ENCODE data around the gene HMX1. TPM values are rescaled to one million over a fixed set of nuclear protein-coding genes. Genes with fewer than 3 reads are reported as not detected.

The HMX1 gene
- polyA plus RNA-seq, 3 donors: not detected

- no peak for DNase-seq (ENCODE audit: extremely low read depth in 1 of 11, low read depth in 9 of 11, low spot score in 4 of 11)
Measured at GRCh38 chr4:8896071-8896470, 24.4 kb upstream of the HMX1 start.

DNA sequence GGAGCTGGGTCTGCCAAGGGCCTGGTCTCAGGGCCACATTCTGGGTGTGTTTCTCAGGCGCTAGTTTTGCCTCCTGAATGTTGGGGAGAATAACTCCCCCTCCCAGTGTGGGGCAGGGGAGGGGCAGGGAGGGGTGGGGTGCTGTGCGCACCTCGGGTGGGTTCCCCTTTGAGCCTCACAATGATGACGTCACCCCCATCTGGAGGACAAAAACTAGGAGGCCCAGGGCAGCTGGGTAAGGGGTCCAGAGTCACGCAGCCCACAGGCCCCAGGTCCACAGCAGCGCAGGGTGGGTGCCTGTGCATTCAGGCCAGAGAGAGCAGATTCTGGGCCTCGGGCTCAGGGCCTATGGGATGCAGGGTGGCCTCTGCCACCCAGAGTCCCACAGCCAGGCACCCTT is 23.7 kb upstream of the HMX1 start:
- no peak for DNase-seq (ENCODE audit: extremely low read depth in 1 of 11, low read depth in 9 of 11, low spot score in 4 of 11)

DNA sequence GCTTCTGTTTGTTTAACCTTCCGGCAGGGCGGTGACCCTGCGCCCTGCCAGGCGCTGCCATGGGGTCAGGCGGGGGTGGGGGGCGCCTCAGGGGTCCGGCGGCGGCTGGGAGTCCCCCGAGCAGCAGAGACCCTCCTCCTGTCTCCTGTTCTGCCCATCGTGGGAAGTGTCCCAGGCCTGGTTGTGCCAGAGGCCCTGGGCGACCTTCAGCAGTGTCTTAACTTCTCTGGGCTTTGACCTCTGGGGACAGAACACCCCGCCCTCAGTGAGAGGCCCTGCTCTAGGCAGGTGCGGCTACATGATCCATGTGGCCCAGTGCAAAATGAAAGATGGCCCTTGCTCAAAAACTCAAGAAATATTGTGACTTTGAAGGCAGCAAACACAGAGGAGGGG is 22.8 kb upstream of the HMX1 start:
- no peak for DNase-seq (ENCODE audit: extremely low read depth in 1 of 11, low read depth in 9 of 11, low spot score in 4 of 11)

DNA sequence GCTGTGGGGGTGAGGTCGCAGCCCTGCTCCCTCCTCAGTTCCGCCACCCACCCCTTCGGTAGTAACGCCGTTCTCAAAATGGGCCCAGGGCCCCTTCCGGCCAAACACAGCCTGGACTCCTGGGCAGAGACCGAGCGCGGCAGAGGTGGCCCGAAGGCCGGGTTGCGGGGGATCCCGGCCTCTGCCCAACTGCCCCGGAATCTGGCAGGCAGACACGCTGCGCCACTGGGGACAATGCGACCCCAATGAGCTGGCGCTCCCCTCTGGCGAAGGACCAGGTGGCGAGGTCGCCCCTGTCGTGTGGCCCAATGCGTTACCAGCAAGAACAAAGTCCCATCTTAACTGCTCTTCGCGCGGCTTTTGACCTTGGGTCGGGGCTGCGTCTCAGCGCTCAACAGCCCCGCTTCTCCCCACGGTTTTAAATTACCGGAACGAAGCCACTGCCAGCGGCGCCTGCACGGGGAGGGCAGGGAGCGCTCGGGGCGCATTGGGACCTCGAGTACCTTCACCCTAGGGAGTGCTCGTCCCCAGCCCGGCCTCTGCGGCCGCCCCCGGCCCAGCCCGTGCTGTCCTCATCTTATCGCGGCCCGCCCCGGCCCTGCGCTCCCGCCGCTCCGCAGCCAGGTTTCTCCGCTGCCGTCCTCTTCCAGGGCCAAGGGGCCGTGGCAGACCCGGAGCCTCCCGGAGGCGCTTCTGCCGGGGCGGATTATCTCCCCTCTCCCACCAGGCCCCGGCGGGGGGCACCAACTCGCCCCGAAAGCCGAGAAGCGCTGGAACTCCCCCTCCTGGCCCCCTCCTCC is 22.2 kb upstream of the HMX1 start:
- DNase-seq (ENCODE audit: extremely low read depth in 1 of 11, low read depth in 9 of 11, low spot score in 4 of 11): no peak

DNA sequence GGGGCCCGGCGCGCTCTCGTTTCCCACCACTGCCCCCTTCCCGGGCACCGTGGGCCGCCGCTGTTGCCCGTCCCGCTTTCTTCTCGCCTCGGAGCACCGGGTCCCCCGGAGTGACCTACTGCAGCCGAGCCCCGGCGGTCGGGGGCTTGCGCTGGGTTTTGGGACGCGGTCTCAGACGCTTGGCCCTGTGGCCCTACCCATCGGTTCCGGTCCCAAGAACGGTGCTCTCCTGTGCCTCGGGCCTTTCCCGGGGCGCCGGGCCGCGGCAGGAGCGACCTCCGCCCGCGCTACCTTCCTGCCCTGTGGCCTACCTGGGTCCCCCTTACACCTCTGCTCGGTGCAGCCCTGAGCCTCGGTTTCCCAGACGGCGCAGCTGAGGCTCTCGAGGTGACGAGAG is 21.6 kb upstream of the HMX1 start:
- no peak for DNase-seq (ENCODE audit: extremely low read depth in 1 of 11, low read depth in 9 of 11, low spot score in 4 of 11)

GRCh38 chr4:8892556-8893226 is 21.1 kb upstream of the HMX1 start:
- DNase-seq (ENCODE audit: extremely low read depth in 1 of 11, low read depth in 9 of 11, low spot score in 4 of 11): no peak

DNA sequence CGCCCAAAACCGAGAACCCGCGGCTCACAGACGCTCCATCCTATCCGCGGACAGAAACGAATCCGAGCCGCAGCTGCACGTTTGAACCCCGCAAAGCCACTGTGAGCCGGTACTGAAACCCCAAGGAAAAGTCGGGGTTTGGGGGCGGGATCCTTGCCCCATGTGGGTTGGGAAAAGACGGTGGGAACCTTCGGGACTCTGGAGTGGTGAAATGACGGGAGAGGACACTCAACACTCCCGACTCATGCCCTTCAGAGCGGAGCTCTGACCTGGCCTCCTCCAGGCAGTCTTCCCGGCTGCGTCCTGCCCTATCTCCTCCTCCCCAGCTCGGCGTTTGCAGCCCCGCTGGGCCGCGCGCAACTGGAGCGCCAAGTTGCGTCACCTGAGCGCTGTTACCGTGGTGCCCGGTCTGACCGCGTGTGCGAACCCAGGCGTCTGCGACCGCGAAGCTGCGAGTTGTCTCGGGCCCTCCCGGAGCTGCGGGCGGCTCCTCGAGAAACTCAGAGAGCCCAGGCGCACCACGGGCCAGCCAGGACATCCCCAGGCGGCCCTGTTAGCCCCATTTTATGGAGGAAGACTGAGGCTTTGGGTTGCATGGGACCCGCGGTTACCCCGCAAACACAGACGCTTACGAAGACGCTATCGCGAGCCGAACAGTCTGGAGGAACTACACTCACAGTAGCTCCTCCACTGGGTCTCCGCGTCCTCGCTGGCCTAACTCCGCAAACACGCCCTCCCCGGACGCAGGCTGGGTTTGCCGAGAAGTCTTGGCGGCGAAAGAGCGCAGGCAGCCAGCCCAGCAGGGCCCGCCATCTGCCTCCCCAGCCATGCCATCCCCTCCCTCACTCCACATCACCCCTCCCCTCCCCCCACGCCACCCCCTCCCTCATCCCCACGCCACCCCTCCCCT is 20.3 kb upstream of the HMX1 start:
- no peak for DNase-seq (ENCODE audit: extremely low read depth in 1 of 11, low read depth in 9 of 11, low spot score in 4 of 11)

DNA sequence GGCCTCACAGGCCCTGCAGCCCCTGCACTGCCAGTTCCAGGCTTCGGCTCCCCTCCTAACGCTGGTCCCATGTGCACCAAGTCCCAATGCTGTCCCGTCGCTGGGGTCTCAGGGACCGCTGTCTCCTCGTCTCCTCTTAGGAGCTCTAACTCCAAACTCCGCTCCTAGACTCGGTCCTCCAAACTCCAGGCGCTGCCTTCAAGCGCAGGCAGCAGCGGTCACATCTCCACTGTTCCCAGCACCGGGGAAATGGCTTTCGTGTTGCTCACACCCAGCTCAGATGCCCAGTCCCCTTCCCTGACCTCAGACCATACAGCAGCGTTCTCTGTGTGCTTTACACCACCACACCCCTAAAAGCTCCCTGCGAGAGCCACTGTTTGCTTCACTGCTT is 19.6 kb upstream of the HMX1 start:
- DNase-seq (ENCODE audit: extremely low read depth in 1 of 11, low read depth in 9 of 11, low spot score in 4 of 11): no peak

- no peak for DNase-seq (ENCODE audit: extremely low read depth in 1 of 11, low read depth in 9 of 11, low spot score in 4 of 11)
Measured at GRCh38 chr4:8888856-8889255, 17.2 kb upstream of the HMX1 start.

DNA sequence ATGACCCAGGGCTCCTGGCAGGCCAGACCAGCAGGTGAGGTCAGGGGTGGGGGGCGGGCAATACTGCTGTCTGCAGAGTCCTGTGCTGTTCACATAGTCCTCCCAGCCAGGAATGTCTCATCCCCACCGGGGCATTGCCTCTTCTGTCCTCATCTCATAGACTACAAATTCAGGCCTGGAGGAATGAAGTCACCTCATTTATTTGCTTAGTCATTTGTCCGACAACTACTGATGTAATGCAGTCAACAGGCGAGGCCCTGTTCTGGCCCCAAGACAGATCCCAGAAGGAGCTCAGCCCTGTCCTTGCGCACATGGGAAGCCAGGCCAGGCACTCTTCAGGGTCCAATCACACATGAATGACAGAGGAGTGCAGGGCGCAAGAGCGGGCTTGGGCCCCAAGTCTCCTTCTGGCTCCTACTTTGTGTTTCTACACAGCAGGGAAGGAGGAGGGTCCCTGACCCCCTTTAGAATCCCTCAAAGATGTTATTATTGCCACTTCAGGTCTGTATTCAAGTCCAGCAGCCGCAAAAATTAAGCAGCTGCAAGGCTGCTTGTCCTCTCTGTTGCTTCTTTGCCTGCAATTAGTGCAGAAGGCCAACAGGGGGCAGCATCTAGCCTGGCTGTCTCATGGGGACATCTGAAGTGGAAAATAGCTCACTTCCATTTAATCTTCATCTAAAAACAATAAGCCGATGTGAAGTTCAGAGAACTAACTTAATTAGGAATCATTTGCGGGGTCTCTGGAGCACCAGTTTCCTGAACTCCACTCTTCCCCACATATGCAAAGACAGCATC is 15.2 kb upstream of the HMX1 start:
- DNase-seq (ENCODE audit: extremely low read depth in 1 of 11, low read depth in 9 of 11, low spot score in 4 of 11): no peak

DNA sequence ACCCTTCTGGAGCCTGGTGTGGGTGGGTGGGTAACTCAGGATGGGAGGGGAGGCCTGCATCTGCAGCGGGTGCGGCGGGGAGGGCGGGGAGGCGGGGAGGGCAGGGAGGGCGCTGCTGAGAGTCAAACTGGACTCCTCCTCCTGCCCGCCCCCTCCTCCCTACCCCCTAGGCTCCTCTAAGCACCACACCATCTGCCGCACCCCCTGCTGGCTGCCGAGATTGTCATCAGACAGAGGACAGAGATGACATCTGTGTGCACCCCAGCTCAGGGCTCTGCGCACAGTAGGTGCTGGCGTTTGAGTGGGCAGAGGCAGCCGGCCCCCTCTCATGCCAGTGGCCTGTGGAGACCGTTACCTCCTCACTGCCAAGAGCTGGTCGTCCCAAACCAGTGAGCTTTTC is 10.6 kb upstream of the HMX1 start:
- no peak for DNase-seq (ENCODE audit: extremely low read depth in 1 of 11, low read depth in 9 of 11, low spot score in 4 of 11)

DNA sequence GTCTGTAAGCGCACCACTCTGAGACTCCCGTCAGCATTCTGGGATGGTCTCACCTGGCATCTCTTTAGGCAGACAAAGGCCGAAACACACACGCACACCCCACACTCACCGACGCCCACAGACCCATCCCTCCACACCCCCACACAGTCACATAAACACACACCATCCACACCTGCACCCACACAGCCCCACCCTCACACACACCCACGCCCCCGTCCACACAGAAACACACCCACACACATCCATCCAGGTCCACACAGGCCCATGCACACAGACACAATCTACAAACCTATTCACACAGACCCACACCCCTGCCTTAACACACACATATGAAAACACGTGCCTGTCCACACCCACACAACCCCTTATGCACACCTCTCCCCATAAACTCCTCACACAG is 9.2 kb upstream of the HMX1 start:
- no peak for DNase-seq (ENCODE audit: extremely low read depth in 1 of 11, low read depth in 9 of 11, low spot score in 4 of 11)

GRCh38 chr4:8879574-8879973 is 7.9 kb upstream of the HMX1 start:
- DNase-seq (ENCODE audit: extremely low read depth in 1 of 11, low read depth in 9 of 11, low spot score in 4 of 11): no peak

GRCh38 chr4:8878421-8878820 is 6.8 kb upstream of the HMX1 start:
- no peak for DNase-seq (ENCODE audit: extremely low read depth in 1 of 11, low read depth in 9 of 11, low spot score in 4 of 11)

- no peak for DNase-seq (ENCODE audit: extremely low read depth in 1 of 11, low read depth in 9 of 11, low spot score in 4 of 11)
Measured at GRCh38 chr4:8877780-8878040, 6.1 kb upstream of the HMX1 start.

- DNase-seq (ENCODE audit: extremely low read depth in 1 of 11, low read depth in 9 of 11, low spot score in 4 of 11): no peak
Measured at GRCh38 chr4:8876982-8877779, 5.5 kb upstream of the HMX1 start.

DNA sequence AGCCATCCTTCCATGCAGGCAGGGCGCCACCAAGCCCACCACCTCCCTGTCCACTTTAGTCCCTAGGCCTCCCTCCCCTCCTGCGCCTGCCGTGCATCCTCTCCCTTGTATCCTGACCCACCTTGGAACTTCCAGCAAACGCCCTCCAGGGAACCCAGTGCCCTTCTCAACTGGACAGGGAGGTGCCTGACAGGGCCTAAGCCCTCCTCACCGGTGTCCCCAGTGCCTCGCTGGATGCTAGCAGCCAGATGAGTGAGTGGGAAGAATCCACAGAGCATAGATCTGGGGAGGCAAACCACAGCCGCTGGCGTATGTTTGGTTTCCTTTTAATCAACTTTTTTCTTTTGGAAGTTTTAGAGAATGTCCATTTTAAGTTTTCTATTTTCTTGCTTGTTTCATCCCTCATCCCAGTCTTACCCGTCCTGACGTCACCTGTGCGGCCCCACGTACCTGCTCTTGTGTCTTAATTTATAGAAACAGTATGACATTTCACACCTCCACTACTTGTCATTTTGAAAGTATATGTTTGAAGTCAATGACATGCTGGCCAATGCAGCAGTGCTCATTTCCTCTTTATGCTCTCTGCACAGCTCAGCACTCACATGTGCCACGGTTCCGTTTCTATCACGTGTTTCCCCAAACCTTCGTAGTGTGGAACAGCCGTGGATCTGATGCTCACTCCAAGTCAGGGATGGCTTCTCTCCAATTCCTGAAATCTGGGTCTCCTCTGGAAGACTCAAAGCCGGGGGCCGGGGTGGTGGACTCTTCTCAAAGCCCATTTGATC is 3.4 kb upstream of the HMX1 start:
- DNase-seq (ENCODE audit: extremely low read depth in 1 of 11, low read depth in 9 of 11, low spot score in 4 of 11): no peak
